H9 (cell line): Measurements from ENCODE around the gene RNASE2. TPM values are rescaled to one million over a fixed set of nuclear protein-coding genes. Genes with fewer than 3 reads are reported as not detected.
"Not testable (repeated sequence)": the region's sequence is repeated elsewhere in the genome, so short reads cannot be mapped to it uniquely, and the experiment has no call there.

ENCODE experiments used
- DNase-seq: peaks from one replicate; pipeline ENCODE4 v3.0.0-alpha.2; 2017
- H2AFZ ChIP-seq: one replicate; pipeline ENCODE4 v1.6.1; 2013; ENCODE audit warnings: mild to moderate bottlenecking, low read length, control low read depth, moderate library complexity
- H2AK5ac ChIP-seq: 2 replicates; pipeline ENCODE4 v1.6.1; 2013; ENCODE audit warnings: low read length, control low read depth, mixed read lengths; ENCODE audit not compliant: insufficient read length
- H2BK120ac ChIP-seq: one replicate; pipeline ENCODE4 v1.6.1; 2013; ENCODE audit warnings: low read depth, mild to moderate bottlenecking, low read length, control low read depth, inconsistent platforms; ENCODE audit not compliant: poor library complexity, severe bottlenecking
- H2BK12ac ChIP-seq: 2 replicates; pipeline ENCODE4 v1.6.1; 2013; ENCODE audit warnings: low read length, control low read depth, mixed read lengths, low read depth; ENCODE audit not compliant: insufficient read length
- H2BK15ac ChIP-seq: 2 replicates; pipeline ENCODE4 v1.6.1; 2013; ENCODE audit warnings: low read depth, low read length, control low read depth
- H2BK20ac ChIP-seq: one replicate; pipeline ENCODE4 v1.6.1; 2013; ENCODE audit warnings: low read depth, mild to moderate bottlenecking, low read length, control low read depth, inconsistent platforms; ENCODE audit not compliant: poor library complexity, severe bottlenecking
- H2BK5ac ChIP-seq: 2 replicates; pipeline ENCODE4 v1.6.1; 2013; ENCODE audit warnings: low read length, control low read depth, mixed read lengths; ENCODE audit not compliant: insufficient read length
- H3K14ac ChIP-seq: 2 replicates; pipeline ENCODE4 v1.6.1; 2013; ENCODE audit warnings: low read length, control low read depth; ENCODE audit not compliant: insufficient read depth
- H3K18ac ChIP-seq: 2 replicates; pipeline ENCODE4 v1.6.1; 2013; ENCODE audit warnings: low read depth, mild to moderate bottlenecking, mixed read lengths, low read length, control low read depth; ENCODE audit not compliant: insufficient read length
- H3K23ac ChIP-seq: 2 replicates; pipeline ENCODE4 v1.6.1; 2013; ENCODE audit warnings: low read length, control low read depth, mixed read lengths, low read depth; ENCODE audit not compliant: insufficient read length
- H3K23me2 ChIP-seq: 2 replicates; pipeline ENCODE4 v1.6.1; 2013; ENCODE audit warnings: low read depth, mild to moderate bottlenecking, mixed read lengths, low read length, control low read depth; ENCODE audit not compliant: insufficient read length, poor library complexity, severe bottlenecking
- H3K27ac ChIP-seq: 2 replicates; pipeline ENCODE4 v1.5.1; 2013; ENCODE audit warnings: low read length, control low read depth, mixed read lengths, low read depth; ENCODE audit not compliant: insufficient read length
- H3K27me3 ChIP-seq: 2 replicates; pipeline ENCODE4 v1.6.1; 2013; ENCODE audit warnings: low read length, control low read depth, inconsistent platforms; ENCODE audit not compliant: insufficient read depth
- H3K4ac ChIP-seq: 2 replicates; pipeline ENCODE4 v1.6.1; 2013; ENCODE audit warnings: low read depth, mild to moderate bottlenecking, control low read depth, inconsistent platforms, low read length, moderate library complexity
- H3K4me1 ChIP-seq: 2 replicates; pipeline ENCODE4 v1.6.1; 2013; ENCODE audit warnings: low read length, control low read depth, inconsistent platforms; ENCODE audit not compliant: insufficient read depth
- H3K4me2 ChIP-seq: 2 replicates; pipeline ENCODE4 v1.6.1; 2013; ENCODE audit warnings: low read length, control low read depth, mixed read lengths; ENCODE audit not compliant: insufficient read length, insufficient read depth
- H3K56ac ChIP-seq: 2 replicates; pipeline ENCODE4 v1.6.1; 2013; ENCODE audit warnings: low read depth, mild to moderate bottlenecking, mixed read lengths, low read length, control low read depth; ENCODE audit not compliant: insufficient read length
- H3K79me1 ChIP-seq: 2 replicates; pipeline ENCODE4 v1.6.1; 2013; ENCODE audit warnings: low read depth, mild to moderate bottlenecking, moderate library complexity, low read length, control low read depth, inconsistent platforms; ENCODE audit not compliant: insufficient read depth, poor library complexity, severe bottlenecking
- H3K79me2 ChIP-seq: 2 replicates; pipeline ENCODE4 v1.6.1; 2013; ENCODE audit warnings: low read length, control low read depth, inconsistent platforms; ENCODE audit not compliant: insufficient read depth
- H3K9ac ChIP-seq: 2 replicates; pipeline ENCODE4 v1.6.1; 2013; ENCODE audit warnings: low read length, control low read depth, mixed read lengths; ENCODE audit not compliant: insufficient read length; ENCODE audit errors: extremely low read depth
- H3K9me3 ChIP-seq: one replicate; pipeline ENCODE4 v1.6.1; 2013; ENCODE audit warnings: low read depth, low read length, inconsistent platforms; ENCODE audit not compliant: control insufficient read depth
- H3T11ph ChIP-seq: one replicate; pipeline ENCODE4 v1.6.1; 2013; ENCODE audit warnings: mild to moderate bottlenecking, low read length, control low read depth, inconsistent platforms
- H4K20me1 ChIP-seq: one replicate; pipeline ENCODE4 v1.6.1; 2013; ENCODE audit not compliant: control insufficient read depth, insufficient read length, insufficient read depth
- H4K5ac ChIP-seq: 2 replicates; pipeline ENCODE4 v1.6.1; 2013; ENCODE audit warnings: low read depth, mild to moderate bottlenecking, mixed read lengths, low read length, control low read depth; ENCODE audit not compliant: insufficient read length
- H4K8ac ChIP-seq: replicated peaks from 2 replicates; pipeline ENCODE4 v1.6.1; 2013; ENCODE audit warnings: low read length, control low read depth, mixed read lengths, low read depth; ENCODE audit not compliant: insufficient read length
- H4K91ac ChIP-seq: 2 replicates; pipeline ENCODE4 v1.6.1; 2013; ENCODE audit warnings: low read depth, mild to moderate bottlenecking, moderate library complexity, mixed read lengths, low read length, control low read depth; ENCODE audit not compliant: insufficient read length
- H3K27ac Mint-ChIP-seq, 3 experiments: 2 replicates in 2 of 3; 3 replicates in 1 of 3; pipeline ENCODE4 v1.8.0; 2020 to 2021; ENCODE audit warnings: mixed read lengths in 3 of 3, mild to moderate bottlenecking in 1 of 3, moderate library complexity in 1 of 3
- H3K27me3 Mint-ChIP-seq: 2 replicates; pipeline ENCODE4 v1.8.0; 2021; ENCODE audit warnings: low read depth, mild to moderate bottlenecking, moderate library complexity, mixed read lengths
- H3K36me3 Mint-ChIP-seq, 3 experiments: 2 replicates in 2 of 3; 3 replicates in 1 of 3; pipeline ENCODE4 v1.8.0; 2020 to 2021; ENCODE audit warnings: low read depth in 3 of 3, mixed read lengths in 3 of 3; ENCODE audit not compliant: insufficient read depth in 1 of 3
- H3K4me1 Mint-ChIP-seq, 2 experiments: 2 replicates each; pipeline ENCODE4 v1.8.0; 2020; ENCODE audit warnings: mixed read lengths in 2 of 2
- H3K4me3 Mint-ChIP-seq, 2 experiments: 2 replicates in 1 of 2; 3 replicates in 1 of 2; pipeline ENCODE4 v1.8.0; 2020 to 2021; ENCODE audit warnings: mild to moderate bottlenecking in 2 of 2, mixed read lengths in 2 of 2, moderate library complexity in 1 of 2
- H3K9me3 Mint-ChIP-seq, 2 experiments: 2 replicates in 1 of 2; 3 replicates in 1 of 2; pipeline ENCODE4 v1.8.0; 2020; ENCODE audit warnings: mild to moderate bottlenecking in 2 of 2, mixed read lengths in 2 of 2, moderate library complexity in 1 of 2
- WGBS: extraction: QIAGEN DNeasy Blood & Tissue Kit; methylation state at CpG from one replicate; pipeline ENCODE4 v1.1.7; 2013; ENCODE audit warnings: missing lambda C conversion rate, low lambda C conversion rate, mixed read lengths; ENCODE audit not compliant: insufficient read length; ENCODE audit errors: extremely low coverage; 5-methylcytosine and 5-hydroxymethylcytosine counted together
- total RNA-seq: library from RNA; stranded (reverse); gene quantifications from 2 replicates; pipeline ENCODE4 v1.2.1, GENCODE V29; 2021

RNASE2 gene
- total RNA-seq, 1 experiment from 2014 or later: not detected

GRCh38 chr14:20919038-20919756 is 36.1 kb upstream of the RNASE2 start:
- H3K4me1 Mint-ChIP-seq, H3K4ac ChIP-seq, H2BK12ac ChIP-seq, H3K18ac ChIP-seq, H3K36me3 Mint-ChIP-seq, H2AK5ac ChIP-seq, H3K23ac ChIP-seq, H3K27ac ChIP-seq, H2BK5ac ChIP-seq, H3K4me1 ChIP-seq, H3K79me1 ChIP-seq, H3K4me3 Mint-ChIP-seq, H3K9ac ChIP-seq, H3K14ac ChIP-seq, H3K56ac ChIP-seq, DNase-seq, H3K9me3 Mint-ChIP-seq, H2AFZ ChIP-seq, H4K20me1 ChIP-seq, H2BK120ac ChIP-seq, H3K23me2 ChIP-seq, H2BK15ac ChIP-seq, H4K8ac ChIP-seq, H4K5ac ChIP-seq, H3K27ac Mint-ChIP-seq, H4K91ac ChIP-seq, H3K79me2 ChIP-seq, H3K27me3 ChIP-seq, H3K9me3 ChIP-seq, H2BK20ac ChIP-seq, H3K4me2 ChIP-seq, H3T11ph ChIP-seq: not testable (repeated sequence)
- WGBS: no CpG with 5 or more reads among the region's 11 CpGs
- peaks cover 34% of the 10 kb centered on the region for H3K27me3 Mint-ChIP-seq

- not testable (repeated sequence) for H2BK5ac ChIP-seq, H4K5ac ChIP-seq, H4K91ac ChIP-seq, H3T11ph ChIP-seq, H3K27me3 ChIP-seq, H3K4me1 ChIP-seq, H3K27ac Mint-ChIP-seq, H3K79me1 ChIP-seq, H3K4me3 Mint-ChIP-seq, H3K9ac ChIP-seq, H3K79me2 ChIP-seq, H3K23me2 ChIP-seq, H2BK15ac ChIP-seq, H3K14ac ChIP-seq, DNase-seq, H4K20me1 ChIP-seq, H4K8ac ChIP-seq, H3K36me3 Mint-ChIP-seq, H3K23ac ChIP-seq, H3K4me1 Mint-ChIP-seq, H3K56ac ChIP-seq, H2AFZ ChIP-seq, H3K9me3 Mint-ChIP-seq, H2BK20ac ChIP-seq, H3K4ac ChIP-seq, H2AK5ac ChIP-seq, H3K9me3 ChIP-seq, H2BK120ac ChIP-seq, H3K18ac ChIP-seq, H3K27ac ChIP-seq, H2BK12ac ChIP-seq, H3K4me2 ChIP-seq
- peaks cover 23% of the 10 kb centered on the region for H3K27me3 Mint-ChIP-seq
- no CpG with 5 or more reads among the region's 2 CpGs for WGBS
Observed at GRCh38 chr14:20923766-20924297, 31.5 kb upstream of the RNASE2 start.
